ENCODE measurements around the gene CST7. TPM values are rescaled to one million over a fixed set of nuclear protein-coding genes. Genes with fewer than 3 reads are reported as not detected.

CST7 gene
- total RNA-seq, 4 donors from 2014 or later: 2.5 to 6.1 (median 4.1) TPM

- 100% methylated on average over 1 of the region's 2 CpGs; no CpG with 5 or more reads in 1 of the 2 donors for WGBS, 2 donors
- no peaks in the 10 kb centered on the region for H3K27me3 ChIP-seq
- TF ChIP-seq CTCF (IDR thresholded peaks at IDR 0.05) (no peak), POLR2A (IDR thresholded peaks at IDR 0.05) (no peak)
- no peak overlapping the region for H3K4me3 ChIP-seq
- no peak for DNase-seq
- peaks cover 0 to 3% (median 0%) of the 10 kb centered on the region in 3 donors for H3K9me3 ChIP-seq
- intact Hi-C loops (cut with DNase I): no loop called here
- H3K4me1 ChIP-seq: no peaks in the 10 kb centered on the region
- H3K36me3 ChIP-seq: peaks cover 11 to 89% (median 21%) of the 10 kb centered on the region in 3 donors
- no peak overlapping the region for H3K27ac ChIP-seq
These were observed 23.3 kb downstream of the CST7 start for GRCh38 chr20:24972341-24972740.

- peak overlapping the region in 1 of 4 donors; percentile 45 for H3K27ac ChIP-seq
- peaks cover 4 to 89% (median 10%) of the 10 kb centered on the region in 3 donors for H3K36me3 ChIP-seq
- H3K4me3 ChIP-seq: no peak overlapping the region
- DNase-seq: no peak
- peaks cover 0 to 4% (median 3%) of the 10 kb centered on the region in 3 donors for H3K9me3 ChIP-seq
- peaks cover 0 to 3% (median 0%) of the 10 kb centered on the region in 3 donors for H3K4me1 ChIP-seq
- intact Hi-C loops (cut with DNase I): no loop called here
- WGBS, 2 donors: 100% methylated on average over 1 of the region's 1 CpG; no CpG with 5 or more reads in 1 of the 2 donors
- TF ChIP-seq POLR2A (IDR thresholded peaks at IDR 0.05): no peak
- no peak for TF ChIP-seq CTCF (IDR thresholded peaks at IDR 0.05)
- no peaks in the 10 kb centered on the region for H3K27me3 ChIP-seq
These were observed 28.3 kb downstream of the CST7 start for GRCh38 chr20:24977336-24977735.

GRCh38 chr20:24977797-24978196 lies 28.7 kb downstream of the CST7 start:
- Histone ChIP-seq H3K36me3 (peaks cover 0 to 89% (median 5%) of the 10 kb centered on the region in 3 donors), H3K9me3 (peaks cover 0 to 4% (median 3%) of the 10 kb centered on the region in 3 donors), H3K27me3 (no peaks in the 10 kb centered on the region), H3K27ac (peak overlapping the region in 1 of 4 donors; percentile 45), H3K4me3 (no peak overlapping the region), H3K4me1 (peaks cover 0 to 3% (median 0%) of the 10 kb centered on the region in 3 donors)
- intact Hi-C loops (cut with DNase I): no loop called here
- 78 to 97% methylated on average over 3 of the region's 3 CpGs for WGBS, 2 donors
- no peak for TF ChIP-seq POLR2A (IDR thresholded peaks at IDR 0.05)
- no peak for DNase-seq

GRCh38 chr20:24978513-24978912 lies 29.4 kb downstream of the CST7 start:
- DNase-seq: no peak
- intact Hi-C loops (cut with DNase I): no loop called here
- H3K4me1 ChIP-seq: peaks cover 0 to 3% (median 0%) of the 10 kb centered on the region in 3 donors
- H3K27ac ChIP-seq: peak overlapping the region in 1 of 4 donors; percentile 45
- WGBS, 2 donors: 80 to 100% methylated on average over 1 to 4 of the region's 8 CpGs
- peaks cover 0 to 4% (median 3%) of the 10 kb centered on the region in 3 donors for H3K9me3 ChIP-seq
- TF ChIP-seq POLR2A (IDR thresholded peaks at IDR 0.05): no peak
- TF ChIP-seq CTCF (IDR thresholded peaks at IDR 0.05): no peak
- H3K36me3 ChIP-seq: peaks cover 0 to 88% (median 5%) of the 10 kb centered on the region in 3 donors
- H3K4me3 ChIP-seq: no peak overlapping the region
- no peaks in the 10 kb centered on the region for H3K27me3 ChIP-seq

- 89 to 96% methylated on average over 15 of the region's 15 CpGs for WGBS, 2 donors
- Histone ChIP-seq H3K4me1 (peaks cover 0 to 3% (median 0%) of the 10 kb centered on the region in 3 donors), H3K27me3 (no peaks in the 10 kb centered on the region), H3K27ac (peak overlapping the region in 1 of 4 donors; percentile 17), H3K4me3 (no peak overlapping the region), H3K36me3 (peaks cover 0 to 83% (median 5%) of the 10 kb centered on the region in 3 donors), H3K9me3 (peaks cover 0 to 4% (median 3%) of the 10 kb centered on the region in 3 donors)
- no peak for DNase-seq
- intact Hi-C loops (cut with DNase I): no loop called here
- TF ChIP-seq CTCF (IDR thresholded peaks at IDR 0.05) (no peak), POLR2A (IDR thresholded peaks at IDR 0.05) (no peak)
These were observed 30.2 kb downstream of the CST7 start for GRCh38 chr20:24979036-24979960.

Measured in esophagus squamous epithelium (tissue), 5 donors.